Endothelial cell of umbilical vein (primary cell): ENCODE results near the gene TMEM204. TPM values are rescaled to one million over a fixed set of nuclear protein-coding genes. Genes with fewer than 3 reads are reported as not detected.

Experiments used
- BruUV-seq: library from RNA; stranded (reverse); fragments of 400-500 nt; replicated peaks from 2 replicates; lab custom pipeline; 2021; lab: Mats Ljungman, UMichigan
- CTCF ChIA-PET: fragments of 300-600, 350-600 bp; sonication (Branson Sonifier 250); formaldehyde crosslinking; loops from one replicate; lab custom pipeline; 2021; ENCODE audit warnings: antibody characterized with exemption, inconsistent platforms; lab: Charles Lee
- POLR2A ChIA-PET: fragments of 300-600, 350-600 bp; sonication (Branson Sonifier 250); formaldehyde crosslinking; loops from one replicate; lab custom pipeline; 2021; ENCODE audit warnings: antibody characterized with exemption, inconsistent platforms; lab: Charles Lee
- DNase-seq: peaks from one replicate; pipeline ENCODE4 v3.0.0-alpha.2; 2011; ENCODE audit warnings: low read depth, low spot score
- FAIRE-seq: peaks from 2 replicates; lab custom pipeline; 2011; peaks lifted over from hg19 to GRCh38; lab: Jason Lieb, UNC
- H2AFZ ChIP-seq: 2 replicates; pipeline ENCODE4 v1.6.0; 2012; ENCODE audit warnings: low read depth, low read length, control low read depth, inconsistent platforms
- H3K27ac ChIP-seq: 2 replicates; pipeline ENCODE4 v1.5.1; 2011; ENCODE audit warnings: low read depth, mild to moderate bottlenecking, control low read depth, low read length, moderate library complexity; ENCODE audit not compliant: insufficient read depth
- H3K27me3 ChIP-seq, 2 experiments: 2 replicates each; pipeline versions ENCODE4 v1.6.0 to v1.6.1; 2011; ENCODE audit warnings: low read length in 2 of 2, mixed read lengths in 1 of 2; ENCODE audit not compliant: control insufficient read depth in 2 of 2, insufficient read depth in 2 of 2
- H3K36me3 ChIP-seq, 2 experiments: 2 replicates in 1 of 2; 3 replicates in 1 of 2; pipeline ENCODE4 v1.5.1; 2011; ENCODE audit warnings: low read length in 2 of 2, mild to moderate bottlenecking in 1 of 2, moderate library complexity in 1 of 2; ENCODE audit not compliant: control insufficient read depth in 2 of 2, insufficient read depth in 2 of 2; ENCODE audit errors: extremely low read depth in 1 of 2
- H3K4me1 ChIP-seq: 3 replicates; pipeline ENCODE4 v1.5.1; 2011; ENCODE audit warnings: mild to moderate bottlenecking, low read length; ENCODE audit not compliant: control insufficient read depth, insufficient read depth; ENCODE audit errors: extremely low read depth
- H3K4me2 ChIP-seq: 2 replicates; pipeline ENCODE4 v1.6.1; 2011; ENCODE audit warnings: low read length, control low read depth, mixed read lengths; ENCODE audit not compliant: insufficient read depth
- H3K4me3 ChIP-seq, 3 experiments: fragments of 200-600 bp in 1 of 3; sonication (generic), shearing (Covaris generic) in 1 of 3; replicated peaks in 1 of 3; 2 replicates each; pipeline ENCODE4 v1.5.1; 2011 to 2016; ENCODE audit warnings: control low read depth in 3 of 3, low read length in 3 of 3, mild to moderate bottlenecking in 2 of 3, inconsistent platforms in 1 of 3, low read depth in 1 of 3, moderate library complexity in 1 of 3; ENCODE audit not compliant: insufficient read depth in 1 of 3
- H3K79me2 ChIP-seq: 2 replicates; pipeline ENCODE4 v1.6.0; 2012; ENCODE audit warnings: low read length, inconsistent platforms; ENCODE audit not compliant: control insufficient read depth, insufficient read depth
- H3K9ac ChIP-seq: replicated peaks from 2 replicates; pipeline ENCODE3; 2011; ENCODE audit warnings: low read length, control low read depth; ENCODE audit not compliant: insufficient read depth; ENCODE audit errors: extremely low read depth
- H3K9me1 ChIP-seq: replicated peaks from 3 replicates; pipeline ENCODE4 v1.6.0; 2011; ENCODE audit warnings: mild to moderate bottlenecking, low read length; ENCODE audit not compliant: control insufficient read depth, insufficient read depth; ENCODE audit errors: extremely low read depth
- H3K9me3 ChIP-seq: replicated peaks from 2 replicates; pipeline ENCODE4 v1.5.1; 2012; ENCODE audit warnings: low read length, inconsistent platforms; ENCODE audit not compliant: control insufficient read depth, insufficient read depth
- H4K20me1 ChIP-seq: replicated peaks from 2 replicates; pipeline ENCODE3; 2011; ENCODE audit warnings: mild to moderate bottlenecking, low read length; ENCODE audit not compliant: control insufficient read depth, insufficient read depth; ENCODE audit errors: extremely low read depth
- EZH2 ChIP-seq: IDR thresholded peaks from 2 replicates; pipeline ENCODE4 v1.6.1; 2012; ENCODE audit warnings: borderline replicate concordance, low read depth, mild to moderate bottlenecking, moderate library complexity, low read length, inconsistent platforms; ENCODE audit not compliant: severe bottlenecking
- FOS ChIP-seq: IDR thresholded peaks from 2 replicates; pipeline ENCODE4 v1.6.1; 2011; ENCODE audit warnings: mild to moderate bottlenecking, low read length, moderate library complexity, borderline replicate concordance; ENCODE audit not compliant: insufficient read depth
- GATA2 ChIP-seq: IDR thresholded peaks from 2 replicates; pipeline ENCODE4 v1.7.0; 2011; ENCODE audit warnings: low read depth, mild to moderate bottlenecking, moderate library complexity, mixed read lengths, low read length; ENCODE audit not compliant: insufficient read length, insufficient read depth
- JUN ChIP-seq: IDR thresholded peaks from 2 replicates; pipeline ENCODE4 v1.6.1; 2011; ENCODE audit warnings: borderline replicate concordance, low read depth; ENCODE audit not compliant: insufficient read length, insufficient read depth
- MYC ChIP-seq: IDR thresholded peaks from one replicate; pipeline ENCODE4 v1.6.1; 2011; ENCODE audit warnings: mild to moderate bottlenecking, low read depth, low read length
- POLR2A ChIP-seq: IDR thresholded peaks from 2 replicates; pipeline ENCODE4 v1.6.1; 2012; ENCODE audit warnings: low read depth, mild to moderate bottlenecking, control low read depth, low read length
- POLR2AphosphoS5 ChIP-seq: IDR thresholded peaks from 2 replicates; pipeline ENCODE4 v1.6.1; 2012; ENCODE audit warnings: low read depth, mild to moderate bottlenecking, control low read depth, low read length, moderate library complexity; ENCODE audit not compliant: insufficient read depth
- dilution Hi-C: fragments of 300-500 bp; cut with MboI; formaldehyde crosslinking; loops from one replicate; pipeline ENCODE4 v1.15.0; 2019; ENCODE audit warnings: low sequenced_read_pairs; ENCODE audit not compliant: extremely low pct_ligation_motif_present
- intact Hi-C: fragments of 100-400 bp; cut with micrococcal nuclease; formaldehyde crosslinking; loops from one replicate; pipeline ENCODE4 v1.10.0; 2022
- polyA plus RNA-seq, 4 experiments: library from polyadenylated mRNA; depleted of rRNA in 3 of 4; stranded (reverse) in 3 of 4; unstranded in 1 of 4; fragments of >200 nt; gene quantifications; 2 replicates each; pipeline versions ENCODE4 v1.2.1 to v1.2.3, GENCODE V29; 2011 to 2012; ENCODE audit warnings: missing spikeins in 1 of 4
- total RNA-seq: library from RNA; stranded (reverse); gene quantifications from 2 replicates; pipeline ENCODE4 v1.2.3, GENCODE V29; 2021
- TF ChIP-seq, protein P1 (sequence below), 2 donors: IDR thresholded peaks; 1 replicate in 1 of 2; 2 replicates in 1 of 2; pipeline ENCODE4 v1.5.1; 2011; ENCODE audit warnings: low read length in 2 of 2, mild to moderate bottlenecking in 2 of 2, moderate library complexity in 2 of 2, control low read depth in 1 of 2, inconsistent platforms in 1 of 2, low read depth in 1 of 2; ENCODE audit not compliant: insufficient read depth in 1 of 2; ENCODE audit errors: extremely low read depth in 1 of 2
- TF ChIP-seq, protein P2 (sequence below): IDR thresholded peaks from 2 replicates; pipeline ENCODE4 v1.6.1; 2011; ENCODE audit not compliant: insufficient read depth, insufficient read length

TMEM204 gene
- total and polyA plus RNA-seq, 2 donors (not counting 3 experiments of a cell fraction or from before 2014, with no cell fraction given) = 32.5 to 50.7 TPM

DNA sequence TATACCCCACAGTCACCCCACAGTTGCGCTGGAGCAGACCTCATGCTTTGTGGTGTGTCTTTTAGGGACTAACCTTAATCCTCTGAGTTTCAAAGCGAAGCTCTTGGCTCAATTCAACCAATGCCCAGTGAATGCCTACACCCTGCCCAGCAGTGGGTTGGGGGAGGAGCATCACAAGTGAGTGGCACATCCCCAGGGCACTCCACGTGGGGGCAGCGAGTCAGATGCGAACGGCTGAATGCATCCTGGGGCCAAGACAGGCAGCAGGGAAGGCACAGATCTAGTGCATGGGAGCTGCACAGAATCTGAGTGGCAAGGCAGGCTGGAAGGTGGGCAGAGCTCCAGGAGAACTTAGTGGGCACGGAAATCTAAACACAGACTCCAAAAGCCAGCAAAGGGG is 39.2 kb downstream of the TMEM204 start:
- no peak overlapping the region for H3K27ac ChIP-seq
- H3K9me1 ChIP-seq = no peaks in the 10 kb centered on the region
- H3K79me2 ChIP-seq = no peaks in the 10 kb centered on the region
- FAIRE-seq (no peak), DNase-seq (no peak)
- no peaks in the 10 kb centered on the region for H3K9me3 ChIP-seq
- H3K9ac ChIP-seq = no peak overlapping the region
- no peak overlapping the region for H3K4me2 ChIP-seq
- H3K36me3 ChIP-seq = peaks cover 0 to 4% of the 10 kb centered on the region in 2 experiments
- H2AFZ ChIP-seq = no peak overlapping the region
- peaks cover 3% of the 10 kb centered on the region for H3K4me1 ChIP-seq
- ChIA-PET POLR2A (no interaction called here), CTCF (no interaction called here)
- BruUV-seq = no TSS peak
- no peak for TF ChIP-seq MYC
- TF ChIP-seq POLR2A = no peak
- no peak for TF ChIP-seq POLR2AphosphoS5
- TF ChIP-seq, protein P1, sequence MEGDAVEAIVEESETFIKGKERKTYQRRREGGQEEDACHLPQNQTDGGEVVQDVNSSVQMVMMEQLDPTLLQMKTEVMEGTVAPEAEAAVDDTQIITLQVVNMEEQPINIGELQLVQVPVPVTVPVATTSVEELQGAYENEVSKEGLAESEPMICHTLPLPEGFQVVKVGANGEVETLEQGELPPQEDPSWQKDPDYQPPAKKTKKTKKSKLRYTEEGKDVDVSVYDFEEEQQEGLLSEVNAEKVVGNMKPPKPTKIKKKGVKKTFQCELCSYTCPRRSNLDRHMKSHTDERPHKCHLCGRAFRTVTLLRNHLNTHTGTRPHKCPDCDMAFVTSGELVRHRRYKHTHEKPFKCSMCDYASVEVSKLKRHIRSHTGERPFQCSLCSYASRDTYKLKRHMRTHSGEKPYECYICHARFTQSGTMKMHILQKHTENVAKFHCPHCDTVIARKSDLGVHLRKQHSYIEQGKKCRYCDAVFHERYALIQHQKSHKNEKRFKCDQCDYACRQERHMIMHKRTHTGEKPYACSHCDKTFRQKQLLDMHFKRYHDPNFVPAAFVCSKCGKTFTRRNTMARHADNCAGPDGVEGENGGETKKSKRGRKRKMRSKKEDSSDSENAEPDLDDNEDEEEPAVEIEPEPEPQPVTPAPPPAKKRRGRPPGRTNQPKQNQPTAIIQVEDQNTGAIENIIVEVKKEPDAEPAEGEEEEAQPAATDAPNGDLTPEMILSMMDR (IDR thresholded peaks at IDR 0.05; ENCODE audit: extremely low read depth in 1 of 2, insufficient read depth in 1 of 2, low read depth in 1 of 2, low read length in 2 of 2) = no peak
- no peak for TF ChIP-seq FOS
- no peak for TF ChIP-seq GATA2
- TF ChIP-seq JUN = no peak
- TF ChIP-seq EZH2 = no peak
- TF ChIP-seq, protein P2, sequence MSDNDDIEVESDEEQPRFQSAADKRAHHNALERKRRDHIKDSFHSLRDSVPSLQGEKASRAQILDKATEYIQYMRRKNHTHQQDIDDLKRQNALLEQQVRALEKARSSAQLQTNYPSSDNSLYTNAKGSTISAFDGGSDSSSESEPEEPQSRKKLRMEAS = no peak
- no peaks in the 10 kb centered on the region for H3K27me3 ChIP-seq
- dilution Hi-C loops = no loop called here
- intact Hi-C loops = no loop called here
- H4K20me1 ChIP-seq = no peaks in the 10 kb centered on the region
- no peak overlapping the region for H3K4me3 ChIP-seq
